ENCODE measurements around the gene ARHGAP20. TPM values are rescaled to one million over a fixed set of nuclear protein-coding genes. Genes with fewer than 3 reads are reported as not detected.

ARHGAP20 gene
- total and polyA plus RNA-seq, 2 of the 8 experiments (the other 6 are each of a cell fraction or from before 2014, with no cell fraction given): 0.05 to 0.28 TPM

DNA sequence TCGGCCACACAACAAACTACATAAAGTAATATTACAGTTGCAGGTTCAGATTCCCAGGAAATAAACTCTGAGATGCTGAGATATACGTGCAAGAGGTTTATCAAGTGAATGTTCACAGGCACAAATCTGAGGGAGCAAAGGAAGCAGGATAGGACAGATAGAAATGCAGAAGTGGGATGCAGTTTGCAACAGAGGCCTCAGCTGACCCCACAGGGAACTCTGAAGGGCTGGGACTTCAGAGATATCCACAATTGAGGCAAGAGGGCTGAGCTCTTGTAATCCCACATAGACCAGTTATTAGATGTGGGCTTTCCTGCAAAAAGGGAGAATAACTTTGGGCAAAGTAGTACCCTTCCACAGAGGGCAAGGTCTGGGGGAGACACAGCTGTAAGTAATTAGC is 25.4 kb upstream of the ARHGAP20 start:
- no peaks in the 10 kb centered on the region for H3K9me3 ChIP-seq (ENCODE audit: insufficient read depth in 2 of 2, low read depth in 1 of 2, low read length in 1 of 2)
- no peak overlapping the region for H4K5ac ChIP-seq (ENCODE audit: insufficient read length, low read depth, low read length)
- no peak overlapping the region for H2BK12ac ChIP-seq (ENCODE audit: low read depth, low read length)
- H3K4ac ChIP-seq (replicated peaks; ENCODE audit: insufficient read length, low read depth, low read length): no peak overlapping the region
- no peak overlapping the region for H2BK5ac ChIP-seq (ENCODE audit: low read depth, low read length)
- no peak overlapping the region for H3K4me2 ChIP-seq (ENCODE audit: insufficient read depth in 1 of 2, low read depth in 2 of 2, low read length in 2 of 2)
- H3K79me1 ChIP-seq (ENCODE audit: low read depth, low read length): no peaks in the 10 kb centered on the region
- no peaks in the 10 kb centered on the region for H3K27me3 ChIP-seq (replicated peaks in 1 of 4; ENCODE audit: control insufficient read depth in 3 of 4, extremely low read depth in 1 of 4, insufficient read depth in 3 of 4, low read length in 3 of 4)
- 92% methylated on average over 2 of the region's 2 CpGs; no CpG with 5 or more reads in 1 of the 2 experiments for whole genome bisulfite sequencing, 2 experiments (ENCODE audit: extremely low coverage in 1 of 2, insufficient coverage in 1 of 2, insufficient read length in 1 of 2, insufficient replicate concordance in 2 of 2, low coverage in 1 of 2, low lambda C conversion rate in 2 of 2, missing lambda C conversion rate in 1 of 2)
- FAIRE-seq (no peak), DNase-seq (ENCODE audit: low read depth in 1 of 2, low spot score in 2 of 2) (no peak)
- no peak overlapping the region for H3K56ac ChIP-seq (replicated peaks; ENCODE audit: insufficient read length, low read depth, low read length)
- no peak overlapping the region for H3K23ac ChIP-seq (ENCODE audit: insufficient read length)
- H2BK120ac ChIP-seq (replicated peaks; ENCODE audit: low read depth, low read length): no peak overlapping the region
- H2AFZ ChIP-seq (ENCODE audit: low read length): no peak overlapping the region
- no peak overlapping the region for H2BK20ac ChIP-seq (ENCODE audit: low read length)
- no peak overlapping the region for H3K4me3 ChIP-seq (ENCODE audit: extremely low read depth in 1 of 4, insufficient read depth in 2 of 4, low read depth in 3 of 4, low read length in 4 of 4)
- H2BK15ac ChIP-seq (ENCODE audit: low read length): no peak overlapping the region
- no peak overlapping the region for H3K14ac ChIP-seq (ENCODE audit: insufficient read length)
- ChIA-PET POLR2A (ENCODE audit: partially characterized antibody) (no interaction called here), CTCF (ENCODE audit: partially characterized antibody) (interaction anchor here (1.7 kb wide), 1 partner anchor 259 kb away, joined by 5 read pairs; no protein-coding TSS in a partner anchor)
- no peaks in the 10 kb centered on the region for H3K4me1 ChIP-seq (replicated peaks in 1 of 4; ENCODE audit: control insufficient read depth in 3 of 4, insufficient read depth in 4 of 4, low read length in 3 of 4)
- H3K27ac ChIP-seq (ENCODE audit: low read depth, low read length): no peak overlapping the region
- no peaks in the 10 kb centered on the region for H3K79me2 ChIP-seq (ENCODE audit: control insufficient read depth in 1 of 2, insufficient read depth in 2 of 2, low read length in 2 of 2)
- no peak overlapping the region for H4K8ac ChIP-seq (ENCODE audit: extremely low read depth, insufficient read depth, low read length)
- no peak overlapping the region for H3K18ac ChIP-seq (ENCODE audit: extremely low read depth, low read length)
- no peaks in the 10 kb centered on the region for H4K20me1 ChIP-seq (replicated peaks in 1 of 2; ENCODE audit: control insufficient read depth in 1 of 2, insufficient read depth in 2 of 2, low read length in 2 of 2)
- no peak for TF ChIP-seq HDAC6 (IDR thresholded peaks at IDR 0.05; ENCODE audit: low read depth, low read length)
- no peak for TF ChIP-seq BRCA1 (IDR thresholded peaks at IDR 0.05; ENCODE audit: low read depth, low read length)
- no peak for TF ChIP-seq ATF2 (IDR thresholded peaks at IDR 0.05; ENCODE audit: low read length)
- H4K91ac ChIP-seq (replicated peaks; ENCODE audit: insufficient read length, low read length): no peak overlapping the region
- no peaks in the 10 kb centered on the region for H3K36me3 ChIP-seq (ENCODE audit: control insufficient read depth in 2 of 4, insufficient read depth in 4 of 4, low read length in 3 of 4)
- no peak overlapping the region for H2AK5ac ChIP-seq (ENCODE audit: low read depth, low read length)
- H3K9ac ChIP-seq (replicated peaks in 1 of 4; ENCODE audit: extremely low read depth in 1 of 4, low read depth in 3 of 4, low read length in 3 of 4): no peak overlapping the region
- no peaks in the 10 kb centered on the region for H3K23me2 ChIP-seq (ENCODE audit: low read depth, low read length)

Data from H1 (cell line).